Fibroblast of skin of left biceps (primary cell): ENCODE data around the gene RUNX3.
A peak's percentile ranks its signal among the peaks of the same experiment; 100 is the strongest.
"Not testable (repeated sequence)": the region's sequence is repeated elsewhere in the genome, so short reads cannot be mapped to it uniquely, and the experiment has no call there.

Experiments
- DNase-seq, 2 experiments: peaks; one replicate each; pipeline ENCODE4 v3.0.0-alpha.2; 2013; ENCODE audit warnings: low read depth in 2 of 2

RUNX3 gene

GRCh38 chr1:24930260-24931145 is at the start of gene RUNX3:
TSS of gene RUNX3 (minus strand) at chr1:24930276. CDS start at chr1:24929868, 408 bp downstream.
- DNase-seq: peak in 1 of 2 experiments; percentile 37

GRCh38 chr1:24979232-24979631 is 49.2 kb upstream of the RUNX3 start:
- not testable (repeated sequence) for DNase-seq

- no peak for DNase-seq
Measured at GRCh38 chr1:24978383-24979032, 48.4 kb upstream of the RUNX3 start.

- DNase-seq: no peak
Measured at GRCh38 chr1:24975391-24975790, 45.3 kb upstream of the RUNX3 start.

GRCh38 chr1:24973315-24973714 is 43.2 kb upstream of the RUNX3 start:
- no peak for DNase-seq

- DNase-seq: no peak
Measured at GRCh38 chr1:24972915-24973242, 42.8 kb upstream of the RUNX3 start.

GRCh38 chr1:24972221-24972914 is 42.3 kb upstream of the RUNX3 start:
- no peak for DNase-seq

GRCh38 chr1:24970926-24971875 is 41.1 kb upstream of the RUNX3 start:
- no peak for DNase-seq

- no peak for DNase-seq
Measured at GRCh38 chr1:24970399-24970753, 40.3 kb upstream of the RUNX3 start.

- DNase-seq: no peak
Measured at GRCh38 chr1:24969596-24970398, 39.7 kb upstream of the RUNX3 start.

- no peak for DNase-seq
Measured at GRCh38 chr1:24968941-24969585, 39.0 kb upstream of the RUNX3 start.

GRCh38 chr1:24967962-24968361 is 37.9 kb upstream of the RUNX3 start:
- DNase-seq: no peak

- DNase-seq: no peak
Measured at GRCh38 chr1:24967555-24967954, 37.5 kb upstream of the RUNX3 start.

GRCh38 chr1:24966724-24967346 is 36.8 kb upstream of the RUNX3 start:
- peak; percentile 53 to 55 for DNase-seq

- no peak for DNase-seq
Measured at GRCh38 chr1:24966121-24966723, 36.1 kb upstream of the RUNX3 start.

GRCh38 chr1:24965571-24965930 is 35.5 kb upstream of the RUNX3 start:
- DNase-seq: no peak

GRCh38 chr1:24964811-24965570 is 34.9 kb upstream of the RUNX3 start:
- peak; percentile 59 to 60 for DNase-seq

- no peak for DNase-seq
Measured at GRCh38 chr1:24963943-24964693, 34.0 kb upstream of the RUNX3 start.
